Activated gamma-delta T cell (primary cell): ENCODE results near the gene SDHB.

Experiments
- DNase-seq: peaks from one replicate; lab custom pipeline; 2025; lab: John Stamatoyannopoulos, UW

The SDHB gene

GRCh38 chr1:17012775-17013490, 40.9 kb downstream of the SDHB start:
- no peak for DNase-seq

GRCh38 chr1:17011439-17012307, 42.2 kb downstream of the SDHB start, which contains the start of gene ATP13A2:
Gene ATP13A2, minus strand, starts transcription at chr1:17011928. Its CDS starts 190 bp downstream, at chr1:17011738.
- peak; percentile 73 for DNase-seq

- no peak for DNase-seq
Measured at GRCh38 chr1:17011092-17011438, 42.8 kb downstream of the SDHB start.

GRCh38 chr1:17009706-17010105, 44.1 kb downstream of the SDHB start:
- no peak for DNase-seq

GRCh38 chr1:17008208-17008855, 45.5 kb downstream of the SDHB start:
- no peak for DNase-seq

GRCh38 chr1:17007121-17007520, 46.7 kb downstream of the SDHB start:
- DNase-seq = no peak

- DNase-seq = no peak
Measured at GRCh38 chr1:17005365-17005740, 48.5 kb downstream of the SDHB start.

- no peak for DNase-seq
Measured at GRCh38 chr1:17004466-17005364, 49.1 kb downstream of the SDHB start.

- DNase-seq = no peak
Measured at GRCh38 chr1:17002524-17002902, 51.3 kb downstream of the SDHB start.

GRCh38 chr1:17001760-17002523, 51.9 kb downstream of the SDHB start:
- DNase-seq = no peak

GRCh38 chr1:16999863-17000262, 54.0 kb downstream of the SDHB start:
- DNase-seq = no peak

GRCh38 chr1:16998589-16998988, 55.2 kb downstream of the SDHB start:
- DNase-seq = no peak

- no peak for DNase-seq
Measured at GRCh38 chr1:16996845-16997244, 57.0 kb downstream of the SDHB start.

- DNase-seq = no peak
Measured at GRCh38 chr1:16993521-16994038, 60.3 kb downstream of the SDHB start.

GRCh38 chr1:16992675-16993074, 61.2 kb downstream of the SDHB start:
- no peak for DNase-seq

GRCh38 chr1:16992102-16992501, 61.7 kb downstream of the SDHB start:
- DNase-seq = no peak

- DNase-seq = no peak
Measured at GRCh38 chr1:16991571-16991970, 62.3 kb downstream of the SDHB start.

GRCh38 chr1:16989676-16990391, 64.0 kb downstream of the SDHB start:
- no peak for DNase-seq

GRCh38 chr1:16988210-16988609, 65.6 kb downstream of the SDHB start:
- DNase-seq = no peak

- no peak for DNase-seq
Measured at GRCh38 chr1:16986962-16987361, 66.9 kb downstream of the SDHB start.
